Loucy (cell line): ENCODE measurements around the gene MMADHC.

Source experiments
- EZH2phosphoT487 ChIP-seq: fragments of 200-600 bp; IDR thresholded peaks from 2 replicates; pipeline ENCODE4 v1.6.1; 2018; ENCODE audit warnings: antibody characterized with exemption, mild to moderate bottlenecking, moderate library complexity, borderline replicate concordance
- TF ChIP-seq, protein P1 (sequence below): fragments of 200-600 bp; sonication (generic); conservative IDR thresholded peaks from 2 replicates; pipeline ENCODE4 v1.5.1; 2014; ENCODE audit warnings: mild to moderate bottlenecking, antibody characterized with exemption, low read length

DNA sequence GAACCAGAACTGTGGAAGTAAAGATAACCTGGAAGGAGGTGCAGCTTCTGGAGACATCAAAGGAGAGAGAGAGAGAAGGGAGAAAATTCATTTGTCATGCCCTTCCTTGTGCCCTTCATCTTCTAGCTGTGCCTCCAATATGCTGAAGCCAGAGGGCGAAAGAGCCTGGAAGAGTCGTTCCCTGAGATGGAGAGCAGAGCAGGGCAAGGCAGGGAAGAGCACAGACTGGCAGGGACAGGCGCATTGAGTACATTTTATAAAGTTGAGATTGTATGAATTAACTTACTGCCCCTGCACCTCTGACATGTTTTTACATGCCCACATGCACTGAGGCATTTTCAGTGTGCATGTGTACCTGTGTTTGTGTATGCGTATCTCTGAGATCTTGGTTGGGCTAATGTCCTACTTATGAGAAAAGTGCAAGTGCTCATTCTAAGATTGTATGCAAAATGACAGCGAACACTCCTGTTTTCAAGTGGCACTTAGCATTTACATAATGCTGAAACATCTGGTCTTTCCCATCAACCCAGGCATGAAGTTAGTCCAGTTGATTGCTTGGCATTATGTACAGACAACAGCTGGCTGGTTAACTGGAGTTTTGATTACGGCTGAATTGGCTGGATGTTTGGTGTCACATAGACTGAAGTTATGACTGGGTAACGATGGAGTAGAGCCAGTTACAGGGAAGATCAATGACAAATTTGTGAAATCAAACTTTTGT, 23.7 kb upstream of the MMADHC start:
- TF ChIP-seq, protein P1, sequence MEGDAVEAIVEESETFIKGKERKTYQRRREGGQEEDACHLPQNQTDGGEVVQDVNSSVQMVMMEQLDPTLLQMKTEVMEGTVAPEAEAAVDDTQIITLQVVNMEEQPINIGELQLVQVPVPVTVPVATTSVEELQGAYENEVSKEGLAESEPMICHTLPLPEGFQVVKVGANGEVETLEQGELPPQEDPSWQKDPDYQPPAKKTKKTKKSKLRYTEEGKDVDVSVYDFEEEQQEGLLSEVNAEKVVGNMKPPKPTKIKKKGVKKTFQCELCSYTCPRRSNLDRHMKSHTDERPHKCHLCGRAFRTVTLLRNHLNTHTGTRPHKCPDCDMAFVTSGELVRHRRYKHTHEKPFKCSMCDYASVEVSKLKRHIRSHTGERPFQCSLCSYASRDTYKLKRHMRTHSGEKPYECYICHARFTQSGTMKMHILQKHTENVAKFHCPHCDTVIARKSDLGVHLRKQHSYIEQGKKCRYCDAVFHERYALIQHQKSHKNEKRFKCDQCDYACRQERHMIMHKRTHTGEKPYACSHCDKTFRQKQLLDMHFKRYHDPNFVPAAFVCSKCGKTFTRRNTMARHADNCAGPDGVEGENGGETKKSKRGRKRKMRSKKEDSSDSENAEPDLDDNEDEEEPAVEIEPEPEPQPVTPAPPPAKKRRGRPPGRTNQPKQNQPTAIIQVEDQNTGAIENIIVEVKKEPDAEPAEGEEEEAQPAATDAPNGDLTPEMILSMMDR = no peak
- TF ChIP-seq EZH2phosphoT487 = no peak
